Stimulated activated CD4-positive, alpha-beta T cell treated with anti-CD3 and anti-CD28 coated beads, Interleukin-15, amount 100 ng/mL, for 1 hour (primary cell): Measurements from ENCODE around the gene TLK2.
"Not testable (repeated sequence)": the region's sequence is repeated elsewhere in the genome, so short reads cannot be mapped to it uniquely, and the experiment has no call there.

Source experiments
- DNase-seq, 2 donors: peaks; one replicate each; pipeline ENCODE4 v3.0.0-alpha.2; 2020; ENCODE audit warnings: low read depth in 1 of 2, low spot score in 1 of 2

TLK2 gene

DNA sequence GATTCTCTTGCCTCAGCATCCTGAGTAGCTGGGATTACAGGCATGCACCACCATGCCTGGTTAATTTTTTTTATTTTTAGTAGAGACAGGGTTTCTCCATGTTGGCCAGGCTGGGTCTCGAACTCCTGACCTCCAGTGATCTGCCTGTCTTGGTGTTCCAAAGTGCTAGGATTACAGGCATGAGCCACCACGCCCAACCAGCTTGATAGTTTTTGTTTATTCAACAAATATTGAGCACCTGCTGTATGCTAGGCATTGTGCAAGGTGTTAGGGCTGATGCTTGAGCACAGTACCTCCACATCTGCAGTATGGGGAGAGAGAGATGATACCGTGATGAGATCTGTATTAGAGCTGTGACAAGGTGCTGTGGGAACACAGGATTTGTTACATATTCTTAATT, 3.9 kb downstream of the TLK2 start:
- not testable (repeated sequence) for DNase-seq

DNA sequence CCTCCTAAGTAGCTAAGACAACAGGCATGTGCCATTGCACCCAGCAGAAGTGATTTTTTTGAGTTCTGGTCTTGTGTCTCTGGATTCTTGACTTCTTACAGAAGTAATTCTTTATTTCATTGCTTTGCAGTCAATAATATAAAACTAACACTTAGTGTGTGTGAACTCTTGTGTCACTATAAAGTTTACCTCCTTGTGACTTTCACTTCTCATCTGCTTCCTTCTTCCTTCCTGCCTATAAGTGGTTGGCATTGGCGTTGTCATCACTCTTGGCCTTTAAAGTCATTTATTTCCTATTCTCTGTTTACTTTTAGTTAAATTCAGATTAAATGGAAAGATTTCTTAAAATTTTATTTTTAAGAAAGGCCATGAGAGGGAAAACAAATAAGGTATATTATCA, 12.4 kb downstream of the TLK2 start:
- DNase-seq = not testable (repeated sequence)

DNA sequence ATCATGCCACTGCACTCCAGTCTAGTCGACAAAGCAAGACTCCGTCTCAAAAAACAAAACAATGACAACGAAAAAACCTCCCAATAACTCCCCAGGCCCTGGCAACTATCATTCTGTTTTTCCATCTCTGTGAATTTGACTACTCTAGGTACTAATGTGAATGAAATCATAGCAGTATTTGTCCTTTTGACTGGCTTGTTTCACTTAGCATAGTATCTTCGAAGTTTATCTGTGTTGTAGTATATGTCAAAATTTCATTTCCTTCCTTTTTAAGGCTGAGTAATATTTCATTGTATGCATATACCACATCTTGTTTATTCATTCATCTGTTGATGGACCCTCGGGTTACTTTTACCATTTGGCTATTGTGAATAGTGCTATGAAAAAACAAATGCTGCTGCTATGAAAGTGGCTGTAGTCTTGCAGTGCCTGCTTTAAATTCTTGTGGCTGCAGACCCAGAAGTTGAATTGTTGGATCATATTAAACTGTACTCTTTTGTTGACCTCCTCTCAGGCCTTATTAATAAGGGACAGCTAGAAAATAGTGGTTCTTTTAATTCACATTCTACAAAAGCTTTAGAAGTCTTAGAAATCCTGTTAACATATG, 14.5 kb downstream of the TLK2 start:
- not testable (repeated sequence) for DNase-seq

GRCh38 chr17:62494073-62494472, 15.4 kb downstream of the TLK2 start:
- not testable (repeated sequence) for DNase-seq

GRCh38 chr17:62496344-62496743, 17.7 kb downstream of the TLK2 start:
- not testable (repeated sequence) for DNase-seq

- not testable (repeated sequence) for DNase-seq
Observed at GRCh38 chr17:62498796-62499195, 20.2 kb downstream of the TLK2 start.

- not testable (repeated sequence) for DNase-seq
Observed at GRCh38 chr17:62500463-62500862, 21.8 kb downstream of the TLK2 start.

DNA sequence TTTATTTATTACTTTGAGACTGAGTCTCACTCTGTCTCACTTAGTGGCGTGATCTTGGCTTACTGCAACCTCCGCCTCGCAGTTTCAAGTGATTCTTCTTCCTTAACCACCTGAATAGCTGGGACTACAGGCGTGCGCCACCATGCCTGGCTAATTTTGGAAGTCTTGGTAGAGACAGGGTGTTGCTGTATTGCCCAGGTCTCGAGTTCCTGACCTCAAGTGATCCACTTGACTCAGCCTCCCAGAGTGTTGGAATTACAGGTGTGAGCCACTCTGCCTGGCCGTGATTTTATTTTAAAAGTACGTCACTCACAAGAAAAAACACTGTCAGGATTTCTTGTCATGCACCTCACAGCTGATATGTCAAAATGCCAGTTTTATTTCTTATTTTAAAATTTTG, 26.2 kb downstream of the TLK2 start:
- DNase-seq = not testable (repeated sequence)

GRCh38 chr17:62507191-62507836, 28.7 kb downstream of the TLK2 start:
- not testable (repeated sequence) for DNase-seq

DNA sequence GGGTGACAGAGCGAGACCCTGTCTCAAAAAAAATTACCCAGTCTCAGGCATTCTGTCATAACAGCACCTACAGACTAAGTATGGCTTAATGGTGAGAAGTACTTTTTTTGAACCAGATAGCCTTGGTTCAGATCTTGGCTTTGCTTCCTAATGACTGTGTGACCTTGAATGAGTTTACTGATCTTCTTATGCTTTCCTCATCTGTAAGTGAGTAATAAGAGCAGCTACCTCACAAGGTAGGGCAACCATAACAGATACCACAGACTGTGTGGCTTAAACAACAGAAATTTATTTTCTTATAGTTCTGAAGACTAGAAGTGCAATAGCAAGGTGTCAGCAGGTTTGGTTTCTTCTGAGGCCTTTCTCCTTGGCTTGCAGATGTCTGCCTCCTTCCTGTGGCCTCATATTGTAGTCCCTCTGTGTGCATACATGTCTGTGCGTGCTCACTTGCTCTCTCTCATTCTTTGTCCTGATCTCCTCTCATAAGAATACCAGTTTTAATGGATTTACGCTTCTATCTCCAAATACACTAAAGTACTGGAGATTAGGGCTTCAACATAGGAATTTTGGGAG, 31.7 kb downstream of the TLK2 start:
- DNase-seq = not testable (repeated sequence)

- DNase-seq = not testable (repeated sequence)
Observed at GRCh38 chr17:62511014-62511413, 32.4 kb downstream of the TLK2 start.

- DNase-seq = not testable (repeated sequence)
Observed at GRCh38 chr17:62516376-62516775, 37.8 kb downstream of the TLK2 start.

GRCh38 chr17:62521295-62521694, 42.7 kb downstream of the TLK2 start:
- not testable (repeated sequence) for DNase-seq

DNA sequence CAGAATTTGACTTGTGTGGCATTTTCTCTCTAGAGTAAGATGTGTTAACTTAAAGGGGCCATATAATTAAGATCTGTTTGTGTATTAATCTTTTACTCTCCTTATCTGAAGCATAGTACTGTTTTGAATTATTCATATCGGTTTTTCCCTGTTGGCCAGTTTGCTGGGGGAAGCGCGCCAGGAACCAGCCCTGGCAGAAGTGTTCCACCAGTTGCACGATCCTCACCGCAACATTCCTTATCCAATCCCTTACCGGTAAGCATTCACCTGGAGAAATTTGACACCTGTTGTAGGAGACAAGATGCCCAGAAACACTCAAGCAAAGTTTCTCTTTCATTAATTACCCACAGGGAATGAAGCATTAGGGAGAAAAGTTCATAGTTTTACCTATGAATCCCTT, 45.5 kb downstream of the TLK2 start:
- DNase-seq = not testable (repeated sequence)

GRCh38 chr17:62525317-62525716, 46.7 kb downstream of the TLK2 start:
- DNase-seq = not testable (repeated sequence)

- not testable (repeated sequence) for DNase-seq
Observed at GRCh38 chr17:62530936-62531335, 52.3 kb downstream of the TLK2 start.

GRCh38 chr17:62536557-62536956, 57.9 kb downstream of the TLK2 start:
- not testable (repeated sequence) for DNase-seq

DNA sequence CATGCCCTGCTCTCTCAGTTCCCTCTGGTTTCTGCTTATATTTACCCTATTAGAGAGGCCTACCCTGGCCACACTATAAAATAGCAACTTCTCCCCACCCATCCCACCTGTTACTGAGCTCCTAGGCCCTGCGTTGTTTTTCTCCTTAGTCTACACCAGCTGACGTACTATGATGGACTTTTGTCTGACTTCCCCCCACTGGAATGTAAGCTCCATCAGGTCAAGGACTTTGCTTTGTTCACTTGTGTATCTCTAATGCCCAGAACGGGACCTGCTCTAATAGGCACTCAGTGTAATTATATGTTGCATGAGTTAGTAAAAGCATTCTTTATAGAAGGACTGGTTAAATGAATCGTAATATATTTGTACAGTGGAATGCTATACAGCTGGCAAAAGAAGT, 62.4 kb downstream of the TLK2 start:
- not testable (repeated sequence) for DNase-seq

GRCh38 chr17:62543278-62543775, 64.7 kb downstream of the TLK2 start:
- DNase-seq = not testable (repeated sequence)

DNA sequence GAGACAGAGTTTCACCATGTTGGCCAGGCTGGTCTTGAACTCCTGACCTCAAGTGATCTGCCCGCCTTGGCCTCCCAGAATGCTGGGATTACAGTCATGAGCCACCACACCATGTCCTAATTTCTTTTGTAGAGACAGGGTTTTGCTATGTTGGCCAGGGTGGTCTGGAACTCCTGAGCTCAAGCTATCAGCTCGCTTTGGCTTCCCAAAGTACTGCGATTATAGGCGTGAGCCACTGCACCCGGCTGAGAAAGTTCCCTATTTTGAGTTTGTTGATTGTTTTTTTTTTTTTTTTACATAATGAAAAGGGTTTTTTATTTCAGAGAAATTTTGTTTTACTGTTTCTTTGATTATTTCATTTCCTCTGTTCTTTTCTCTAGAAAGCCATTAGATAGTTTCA, 67.4 kb downstream of the TLK2 start:
- DNase-seq = not testable (repeated sequence)

DNA sequence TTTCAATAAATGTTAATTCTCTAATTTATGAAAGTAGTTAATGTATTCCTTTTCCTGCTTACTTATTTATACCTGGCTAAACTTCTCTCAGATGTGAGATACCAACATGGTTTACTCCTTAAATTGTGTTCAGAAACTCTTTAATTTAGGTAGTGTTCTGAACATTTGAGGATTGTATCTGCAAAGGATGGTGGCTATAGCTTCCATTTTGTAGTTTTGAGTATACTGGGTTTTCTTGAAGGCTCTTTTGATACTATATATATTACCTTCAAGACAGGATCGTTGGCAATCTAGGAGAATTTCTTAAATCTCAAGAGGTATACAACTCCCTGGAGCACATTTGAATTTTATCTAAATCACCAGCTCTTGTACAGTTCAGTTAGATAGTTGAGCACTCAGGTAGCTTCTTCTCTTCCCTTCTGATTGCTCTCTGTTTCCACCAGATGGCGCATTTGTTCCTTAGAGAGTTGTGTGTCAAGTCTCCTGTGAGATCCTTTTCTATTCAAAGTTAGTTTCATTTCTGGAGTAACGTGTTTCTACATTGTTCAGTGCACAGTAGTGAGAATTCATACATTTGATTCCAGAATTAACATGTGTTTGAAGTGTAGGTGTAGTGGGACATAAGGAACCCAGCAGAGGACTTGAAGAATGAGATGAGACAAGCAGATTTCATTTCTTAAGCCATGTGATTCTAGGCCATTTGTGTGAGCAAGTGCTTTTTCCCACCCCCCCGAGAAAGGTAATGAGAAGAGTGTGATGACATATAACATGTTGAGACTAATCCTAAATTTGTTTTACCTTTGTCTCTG, 74.4 kb downstream of the TLK2 start:
- not testable (repeated sequence) for DNase-seq
